Heart left ventricle (tissue), 13 donors: ENCODE data around the gene FER1L5.

Experiments
- POLR2A ChIP-seq, 2 donors: fragments of 450-650 bp; IDR thresholded peaks; one replicate each; pipeline ENCODE4 v1.6.1; 2017; ENCODE audit warnings: antibody characterized with exemption in 2 of 2, mild to moderate bottlenecking in 2 of 2, moderate library complexity in 2 of 2
- TF ChIP-seq, protein P1 (sequence below), 12 donors: fragments of 200-600 bp; sonication (generic) in 4 of 12; IDR thresholded peaks; one replicate each; pipeline versions ENCODE4 v1.5.0 to v1.8.0; 2018 to 2022; ENCODE audit warnings: antibody characterized with exemption in 12 of 12, mild to moderate bottlenecking in 5 of 12
- donor health status: ischemic (EF 13 %, LVEDD 7.1; RV severe dilation, severe dysfunction).
- donor health status: DM: no; HTN: yes; CAD: no.
- donor health status: DM: no; HTN: no; CAD: no.
- donor health status: ischemic (EF 25% LVEDD 6.9; RV normal size, moderate dysfunction).
- donor health status: ischemic (EF 25% LVEDD 5.7; RV mildly dilated, moderate dysfunction).
- donor health status: ischemic (EF 35%, LVEDD 5.7; RV mildly dilated, moderate dysfunction).
- donor health status: nonischemic (EF 11% LVEDD 7.7; RV severe dilation, severe dysfunction).
- donor health status: DM: yes; HTN: yes; CAD: no.
- donor health status: PGD.
- donor health status: ischemic (EF 29% LVEDD 5.4; RV normal size, mild dysfunction).
- donor health status: nonischemic (EF 23%, LVEDD 6.1; RV moderate dilation, normal function).

DNA sequence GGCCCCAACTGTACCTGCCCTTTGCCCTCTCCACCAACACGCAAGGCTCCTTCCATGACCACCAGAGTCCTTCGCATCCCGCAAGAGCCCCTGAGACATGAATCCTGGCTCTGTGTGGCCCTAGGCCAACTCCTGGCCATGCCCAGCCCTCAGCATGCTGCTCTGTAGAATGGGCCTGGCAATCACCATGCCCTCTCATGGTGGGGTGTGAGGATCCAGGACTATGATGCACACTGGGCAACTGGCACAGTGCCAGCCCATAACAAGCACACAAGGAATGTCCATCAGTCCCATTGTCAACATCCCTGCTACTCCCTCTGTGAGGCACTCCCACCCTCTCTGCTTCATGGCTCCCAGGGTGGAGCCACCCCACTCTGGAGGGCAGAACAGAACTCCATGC is 44.7 kb downstream of the FER1L5 start:
- TF ChIP-seq POLR2A (IDR thresholded peaks at IDR 0.05): no peak
- TF ChIP-seq, protein P1, sequence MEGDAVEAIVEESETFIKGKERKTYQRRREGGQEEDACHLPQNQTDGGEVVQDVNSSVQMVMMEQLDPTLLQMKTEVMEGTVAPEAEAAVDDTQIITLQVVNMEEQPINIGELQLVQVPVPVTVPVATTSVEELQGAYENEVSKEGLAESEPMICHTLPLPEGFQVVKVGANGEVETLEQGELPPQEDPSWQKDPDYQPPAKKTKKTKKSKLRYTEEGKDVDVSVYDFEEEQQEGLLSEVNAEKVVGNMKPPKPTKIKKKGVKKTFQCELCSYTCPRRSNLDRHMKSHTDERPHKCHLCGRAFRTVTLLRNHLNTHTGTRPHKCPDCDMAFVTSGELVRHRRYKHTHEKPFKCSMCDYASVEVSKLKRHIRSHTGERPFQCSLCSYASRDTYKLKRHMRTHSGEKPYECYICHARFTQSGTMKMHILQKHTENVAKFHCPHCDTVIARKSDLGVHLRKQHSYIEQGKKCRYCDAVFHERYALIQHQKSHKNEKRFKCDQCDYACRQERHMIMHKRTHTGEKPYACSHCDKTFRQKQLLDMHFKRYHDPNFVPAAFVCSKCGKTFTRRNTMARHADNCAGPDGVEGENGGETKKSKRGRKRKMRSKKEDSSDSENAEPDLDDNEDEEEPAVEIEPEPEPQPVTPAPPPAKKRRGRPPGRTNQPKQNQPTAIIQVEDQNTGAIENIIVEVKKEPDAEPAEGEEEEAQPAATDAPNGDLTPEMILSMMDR (IDR thresholded peaks at IDR 0.05): no peak
